Stimulated activated CD4-positive, alpha-beta T cell treated with anti-CD3 and anti-CD28 coated beads, Interleukin-12 subunit alpha, Interleukin-12 subunit beta, amount 100 ng/mL, for 48 hours (primary cell): ENCODE measurements around the gene ZNF576.
"Not testable (repeated sequence)": the region's sequence is repeated elsewhere in the genome, so short reads cannot be mapped to it uniquely, and the experiment has no call there.

Experiments
- DNase-seq, 3 donors: peaks; one replicate each; pipeline ENCODE4 v3.0.0-alpha.2; 2020; ENCODE audit warnings: low read depth in 2 of 3, low spot score in 1 of 3

Gene ZNF576

GRCh38 chr19:43575156-43575950 lies 21.0 kb upstream of the ZNF576 start, which contains the start of the genes PINLYP and XRCC1:
Gene PINLYP, plus strand, starts transcription at chr19:43575801. Its CDS starts 1,391 bp downstream, at chr19:43577192.
Gene XRCC1, minus strand, starts transcription at chr19:43575527. Its CDS starts 69 bp downstream, at chr19:43575458.
- DNase-seq = peak; percentile 94 to 96 (median 94)

GRCh38 chr19:43575955-43576878 lies 20.2 kb upstream of the ZNF576 start:
- DNase-seq = no peak

GRCh38 chr19:43578787-43579186 lies 17.6 kb upstream of the ZNF576 start:
- DNase-seq = no peak

GRCh38 chr19:43581467-43581866 lies 14.9 kb upstream of the ZNF576 start:
- DNase-seq = no peak

- no peak for DNase-seq
Measured at GRCh38 chr19:43582495-43582894, 13.9 kb upstream of the ZNF576 start.

- DNase-seq = no peak
Measured at GRCh38 chr19:43584484-43584883, 11.9 kb upstream of the ZNF576 start.

GRCh38 chr19:43586346-43586745 lies 10.0 kb upstream of the ZNF576 start:
- DNase-seq = no peak

GRCh38 chr19:43587029-43587428 lies 9.4 kb upstream of the ZNF576 start:
- not testable (repeated sequence) for DNase-seq

GRCh38 chr19:43589277-43589676 lies 7.1 kb upstream of the ZNF576 start:
- no peak for DNase-seq

- no peak for DNase-seq
Measured at GRCh38 chr19:43589678-43590077, 6.7 kb upstream of the ZNF576 start.

- no peak for DNase-seq
Measured at GRCh38 chr19:43591904-43592772, 4.3 kb upstream of the ZNF576 start.

GRCh38 chr19:43592800-43593350 lies 3.5 kb upstream of the ZNF576 start:
- no peak for DNase-seq

- DNase-seq = no peak
Measured at GRCh38 chr19:43594081-43594697, 2.2 kb upstream of the ZNF576 start.

GRCh38 chr19:43594710-43595604 lies 1.4 kb upstream of the ZNF576 start:
- peak; percentile 51 to 61 (median 57) for DNase-seq

GRCh38 chr19:43595605-43595998 lies 793 bp upstream of the ZNF576 start:
- DNase-seq = no peak

- DNase-seq = no peak
Measured at GRCh38 chr19:43596842-43597461, 557 bp downstream of the ZNF576 start.

GRCh38 chr19:43597876-43598275 lies 1.5 kb downstream of the ZNF576 start:
- DNase-seq = no peak

- no peak for DNase-seq
Measured at GRCh38 chr19:43598445-43599240, 2.2 kb downstream of the ZNF576 start.
